HepG2 (cell line): ENCODE results near the gene RBM47. TPM values are rescaled to one million over a fixed set of nuclear protein-coding genes. Genes with fewer than 3 reads are reported as not detected.

Source experiments
- CBX1 ChIP-seq: IDR thresholded peaks from one replicate; pipeline ENCODE4 v1.6.1; 2016; ENCODE audit warnings: antibody characterized with exemption, low read depth
- FOXA3 ChIP-seq: IDR thresholded peaks from 2 replicates; pipeline ENCODE4 v1.6.1; 2016; ENCODE audit warnings: missing genetic modification reagents, missing compliant biosample characterization
- FOXP1 ChIP-seq, 2 experiments: fragments of 450-650 bp in 1 of 2; IDR thresholded peaks; 2 replicates each; pipeline ENCODE4 v1.6.1; 2017 to 2018; ENCODE audit warnings: antibody characterized with exemption in 1 of 2
- GATA4 ChIP-seq: sonication (generic); IDR thresholded peaks from 2 replicates; pipeline ENCODE4 v1.6.1; 2016; ENCODE audit warnings: antibody characterized with exemption, low read depth, borderline replicate concordance
- KAT8 ChIP-seq: IDR thresholded peaks from 2 replicates; pipeline ENCODE4 v1.6.1; 2016; ENCODE audit warnings: missing genetic modification reagents, missing compliant biosample characterization
- MXI1 ChIP-seq: IDR thresholded peaks from 3 replicates; pipeline ENCODE4 v1.6.1; 2012; ENCODE audit warnings: low read depth, low read length, inconsistent platforms, borderline replicate concordance
- MYNN ChIP-seq: sonication (generic); formaldehyde crosslinking; IDR thresholded peaks from 2 replicates; pipeline ENCODE4 v1.4.0; 2020; ENCODE audit warnings: mild to moderate bottlenecking, low read depth, missing genetic modification reagents
- PHF21A ChIP-seq: sonication (generic); formaldehyde crosslinking; IDR thresholded peaks from 2 replicates; pipeline ENCODE4 v1.5.0; 2020; ENCODE audit warnings: mild to moderate bottlenecking, missing genetic modification reagents
- POGZ ChIP-seq: sonication (generic); formaldehyde crosslinking; IDR thresholded peaks from 2 replicates; pipeline ENCODE4 v1.4.0; 2020; ENCODE audit warnings: mild to moderate bottlenecking, missing genetic modification reagents
- POLR2A ChIP-seq, 2 experiments: IDR thresholded peaks; 2 replicates each; pipeline ENCODE4 v1.6.1; 2011; ENCODE audit warnings: low read depth in 2 of 2, low read length in 2 of 2, mild to moderate bottlenecking in 1 of 2, moderate library complexity in 1 of 2; ENCODE audit not compliant: insufficient read depth in 1 of 2
- PRDM15 ChIP-seq: sonication (generic); formaldehyde crosslinking; IDR thresholded peaks from 2 replicates; pipeline ENCODE4 v1.4.0; 2020; ENCODE audit warnings: missing genetic modification reagents
- RARA ChIP-seq: IDR thresholded peaks from 2 replicates; pipeline ENCODE4 v1.6.1; 2016; ENCODE audit warnings: missing genetic modification reagents, missing compliant biosample characterization
- SALL2 ChIP-seq: sonication (generic); formaldehyde crosslinking; IDR thresholded peaks from 2 replicates; pipeline ENCODE4 v1.8.1; 2023; ENCODE audit warnings: mild to moderate bottlenecking, missing genetic modification reagents, inconsistent platforms
- TBX2 ChIP-seq: sonication (generic); formaldehyde crosslinking; IDR thresholded peaks from 2 replicates; pipeline ENCODE4 v1.5.0; 2020; ENCODE audit warnings: missing genetic modification reagents, mild to moderate bottlenecking, borderline replicate concordance
- XRCC5 ChIP-seq: fragments of 200-400 bp; formaldehyde crosslinking; optimal IDR thresholded peaks from 2 replicates; pipeline ENCODE3; 2017; ENCODE audit warnings: mild to moderate bottlenecking, low read length
- ZBTB21 ChIP-seq: sonication (generic); formaldehyde crosslinking; IDR thresholded peaks from 2 replicates; pipeline ENCODE4 v1.4.0; 2020; ENCODE audit warnings: missing genetic modification reagents
- ZBTB3 ChIP-seq: sonication (generic); formaldehyde crosslinking; IDR thresholded peaks from 2 replicates; pipeline ENCODE4 v1.4.0; 2020; ENCODE audit warnings: low read depth, mild to moderate bottlenecking, moderate library complexity, missing genetic modification reagents, borderline replicate concordance
- ZBTB7B ChIP-seq: sonication (generic); formaldehyde crosslinking; IDR thresholded peaks from 2 replicates; pipeline ENCODE4 v1.4.0; 2020; ENCODE audit warnings: missing genetic modification reagents
- ZBTB8A ChIP-seq: sonication (generic); formaldehyde crosslinking; IDR thresholded peaks from 2 replicates; pipeline ENCODE4 v1.4.0; 2020; ENCODE audit warnings: mild to moderate bottlenecking, low read depth, missing genetic modification reagents, borderline replicate concordance
- ZMYM4 ChIP-seq: sonication (generic); formaldehyde crosslinking; IDR thresholded peaks from 2 replicates; pipeline ENCODE4 v1.8.1; 2023; ENCODE audit warnings: mild to moderate bottlenecking, missing genetic modification reagents
- ZNF281 ChIP-seq: sonication (generic); formaldehyde crosslinking; IDR thresholded peaks from 2 replicates; pipeline ENCODE4 v1.4.0; 2020; ENCODE audit warnings: missing genetic modification reagents, borderline replicate concordance
- ZNF570 ChIP-seq: sonication (generic); formaldehyde crosslinking; IDR thresholded peaks from 2 replicates; pipeline ENCODE4 v1.4.0; 2020; ENCODE audit warnings: mild to moderate bottlenecking, missing genetic modification reagents, borderline replicate concordance
- ZNF788 ChIP-seq: sonication (generic); formaldehyde crosslinking; IDR thresholded peaks from 2 replicates; pipeline ENCODE4 v1.5.0; 2020; ENCODE audit warnings: mild to moderate bottlenecking, missing genetic modification reagents, borderline replicate concordance
- ZNF790 ChIP-seq: sonication (generic); formaldehyde crosslinking; IDR thresholded peaks from 2 replicates; pipeline ENCODE4 v1.8.0; 2022; ENCODE audit warnings: missing genetic modification reagents, mild to moderate bottlenecking, borderline replicate concordance
- ZNF792 ChIP-seq: IDR thresholded peaks from 2 replicates; pipeline ENCODE4 v1.6.1; 2016
- ZSCAN29 ChIP-seq: sonication (generic); formaldehyde crosslinking; conservative IDR thresholded peaks from 2 replicates; pipeline ENCODE4 v1.4.0; 2020; ENCODE audit warnings: mild to moderate bottlenecking, missing genetic modification reagents
- polyA plus RNA-seq, 8 experiments: library from polyadenylated mRNA; depleted of rRNA in 3 of 8; stranded (reverse) in 7 of 8; unstranded in 1 of 8; fragments of >200 nt; fragmentation: Illumina TruSeq in 4 of 8; extraction: Trizol in 4 of 8; gene quantifications; 2 replicates each; pipeline versions ENCODE4 v1.2.1 to v1.2.3, GENCODE V29; 2011 to 2016; ENCODE audit warnings: low read depth in 4 of 8, missing spikeins in 1 of 8, mixed read lengths in 1 of 8; ENCODE audit not compliant: insufficient read depth in 1 of 8
- total RNA-seq, 5 experiments: library from RNA; depleted of rRNA; stranded (reverse); fragments of >200 nt; fragmentation: Illumina TruSeq; extraction: Trizol; gene quantifications; 2 replicates each; pipeline ENCODE4 v1.2.3, GENCODE V29; 2016; ENCODE audit warnings: low read depth in 1 of 5

Gene RBM47
- total and polyA plus RNA-seq, 2 of the 13 experiments (the other 11 are each of a cell fraction or from before 2014, with no cell fraction given) = 1.2 to 2.5 TPM

- TF ChIP-seq ZNF281 (peak; percentile 36; the same call in 1 of the 2 replicates), ZNF788 (peak; percentile 33; the same call in 1 of the 2 replicates), ZNF792 (0 out of 2 replicates have a peak, but pooled peaks have one; percentile 24), FOXA3 (CRISPR knock-in tag) (peak; percentile 42; the same call in 1 of the 2 replicates), MYNN (CRISPR knock-in tag) (no peak), PHF21A (CRISPR knock-in tag) (peak; percentile 60; the same call in 1 of the 2 replicates), CBX1 (no peak), XRCC5 (peak; percentile 32), ZSCAN29 (CRISPR knock-in tag) (no peak), ZBTB21 (CRISPR knock-in tag) (peak; percentile 44; the same call in 1 of the 2 replicates), POGZ (CRISPR knock-in tag) (peak; percentile 42; the same call in 1 of the 2 replicates), GATA4 (no peak), ZNF790 (CRISPR knock-in tag) (no peak), ZMYM4 (CRISPR knock-in tag) (peak; percentile 56; the same call in 1 of the 2 replicates), ZNF570 (CRISPR knock-in tag) (no peak), ZBTB8A (CRISPR knock-in tag) (no peak), SALL2 (CRISPR knock-in tag) (no peak), TBX2 (CRISPR knock-in tag) (peak; percentile 51; the same call in 1 of the 2 replicates), PRDM15 (CRISPR knock-in tag) (no peak), KAT8 (CRISPR knock-in tag) (no peak), FOXP1 (IDR thresholded peaks at IDR 0.05) (no peak), FOXP1 (CRISPR knock-in tag; IDR thresholded peaks at IDR 0.05) (peak; percentile 43), ZBTB3 (no peak), ZBTB7B (CRISPR knock-in tag) (no peak), POLR2A (IDR thresholded peaks at IDR 0.05; ENCODE audit: insufficient read depth in 1 of 2, low read depth in 2 of 2, low read length in 2 of 2) (no peak), MXI1 (no peak), RARA (CRISPR knock-in tag) (peak; percentile 13; the same call in 1 of the 2 replicates)
Measured at GRCh38 chr4:40662962-40663604, 33.4 kb upstream of the RBM47 start (continued).
